Smooth muscle cell (in vitro differentiated cells): ENCODE measurements around the gene CDO1. TPM values are rescaled to one million over a fixed set of nuclear protein-coding genes. Genes with fewer than 3 reads are reported as not detected.
A peak's percentile ranks its signal among the peaks of the same experiment; 100 is the strongest.

ENCODE experiments used
- DNase-seq: peaks from one replicate; lab custom pipeline; 2025; ENCODE audit not compliant: unreplicated experiment; lab: John Stamatoyannopoulos, UW
- H2AFZ ChIP-seq: fragments of 200-600 bp; sonication (generic); 2 replicates; pipeline ENCODE4 v1.6.0; 2016; ENCODE audit warnings: antibody characterized with exemption, low read depth, mild to moderate bottlenecking
- H3F3A ChIP-seq: fragments of 200-600 bp; sonication (generic); 2 replicates; pipeline ENCODE4 v1.6.0; 2017; ENCODE audit warnings: antibody characterized with exemption, low read depth
- H3K27ac ChIP-seq: fragments of 200-600 bp; sonication (generic); 2 replicates; pipeline ENCODE4 v1.5.1; 2016; ENCODE audit warnings: low read depth, mild to moderate bottlenecking
- H3K27me3 ChIP-seq: fragments of 200-600 bp; sonication (generic); 2 replicates; pipeline ENCODE4 v1.6.1; 2016; ENCODE audit warnings: low read depth, mild to moderate bottlenecking
- H3K36me3 ChIP-seq: fragments of 200-600 bp; sonication (generic); 2 replicates; pipeline ENCODE4 v1.5.1; 2016; ENCODE audit warnings: low read depth
- H3K4me1 ChIP-seq: fragments of 200-600 bp; sonication (generic); 2 replicates; pipeline ENCODE4 v1.5.1; 2016; ENCODE audit warnings: low read depth
- H3K4me2 ChIP-seq: fragments of 200-600 bp; sonication (generic); 2 replicates; pipeline ENCODE4 v1.6.0; 2016; ENCODE audit warnings: mild to moderate bottlenecking
- H3K4me3 ChIP-seq: fragments of 200-600 bp; sonication (generic); 2 replicates; pipeline ENCODE4 v1.5.1; 2016; ENCODE audit warnings: mild to moderate bottlenecking
- H3K79me2 ChIP-seq: fragments of 200-600 bp; sonication (generic); 2 replicates; pipeline ENCODE4 v1.6.0; 2016; ENCODE audit warnings: low read depth, mild to moderate bottlenecking
- H3K9ac ChIP-seq: fragments of 200-600 bp; sonication (generic); 2 replicates; pipeline ENCODE4 v1.6.0; 2016; ENCODE audit warnings: low read depth
- H3K9me3 ChIP-seq: fragments of 200-600 bp; sonication (generic); replicated peaks from 2 replicates; pipeline ENCODE4 v1.5.1; 2016; ENCODE audit warnings: low read depth
- H4K20me1 ChIP-seq: fragments of 200-600 bp; sonication (generic); 2 replicates; pipeline ENCODE4 v1.6.0; 2016; ENCODE audit warnings: low read depth
- WGBS: methylation state at CpG from one replicate; pipeline ENCODE4 v1.1.7; 2016; ENCODE audit warnings: low lambda C conversion rate; 5-methylcytosine and 5-hydroxymethylcytosine counted together
- polyA plus RNA-seq: library from polyadenylated mRNA; unstranded; fragments of >200 nt; fragmentation: Nextera tagmentation; extraction: Ambion mirVana; gene quantifications from 2 replicates; pipeline ENCODE4 v1.2.1, GENCODE V29; 2016
- total RNA-seq: library from RNA; depleted of rRNA; stranded (reverse); fragments of >200 nt; gene quantifications from 2 replicates; pipeline ENCODE4 v1.2.3, GENCODE V29; 2014
- TF ChIP-seq, protein P1 (sequence below): fragments of 200-600 bp; sonication (generic); IDR thresholded peaks from 2 replicates; pipeline ENCODE4 v1.5.1; 2017; ENCODE audit warnings: borderline replicate concordance, mild to moderate bottlenecking, antibody characterized with exemption; ENCODE audit not compliant: insufficient read depth, poor library complexity, severe bottlenecking

Gene CDO1
- total and polyA plus RNA-seq, 2 experiments from 2014 or later, result 26.3 to 48.4 TPM

DNA sequence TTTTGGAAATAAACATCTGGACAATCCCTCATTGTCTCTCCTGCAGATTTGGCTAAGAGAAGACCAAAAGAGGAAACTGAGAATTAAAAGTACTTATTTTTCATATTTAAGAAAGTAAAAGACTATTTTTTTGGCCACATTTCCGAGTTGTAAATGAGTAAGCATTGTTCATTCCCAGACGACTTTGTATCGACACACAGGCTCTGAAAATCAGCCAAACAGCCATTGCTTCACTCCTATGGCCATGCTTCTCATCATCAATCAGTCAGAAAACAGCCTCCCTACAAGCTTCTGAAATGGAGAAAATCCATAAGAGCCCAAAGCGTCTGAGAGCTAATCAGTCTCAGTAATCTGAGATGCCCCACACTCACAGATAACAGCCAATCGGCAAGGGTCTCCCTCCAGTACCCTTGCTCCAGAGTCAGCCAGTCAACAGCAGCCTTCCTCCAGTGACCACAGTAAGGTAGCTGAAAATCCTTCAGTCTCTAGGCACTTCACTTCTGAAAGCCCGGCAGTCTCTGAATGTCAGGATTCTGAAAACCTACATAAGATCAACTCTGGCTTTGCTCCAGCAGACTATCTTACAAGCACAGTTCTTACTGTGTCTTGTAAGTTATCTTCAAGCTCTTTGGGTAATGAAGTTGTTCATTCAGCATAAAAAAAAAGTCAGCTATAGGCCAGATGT, 30.9 kb downstream of the CDO1 start:
- Histone ChIP-seq H3K4me3 (peak overlapping the region; percentile 23), H3K4me2 (peak overlapping the region; percentile 81), H3K36me3 (no peaks in the 10 kb centered on the region), H3K27ac (peak overlapping the region; percentile 59), H3K9ac (no peak overlapping the region), H3K9me3 (no peaks in the 10 kb centered on the region), H4K20me1 (no peaks in the 10 kb centered on the region), H3K79me2 (no peaks in the 10 kb centered on the region), H3K4me1 (peaks cover 15% of the 10 kb centered on the region), H3K27me3 (no peaks in the 10 kb centered on the region), H3F3A (peaks cover 14% of the 10 kb centered on the region), H2AFZ (peak overlapping the region; percentile 94)
- TF ChIP-seq, protein P1, sequence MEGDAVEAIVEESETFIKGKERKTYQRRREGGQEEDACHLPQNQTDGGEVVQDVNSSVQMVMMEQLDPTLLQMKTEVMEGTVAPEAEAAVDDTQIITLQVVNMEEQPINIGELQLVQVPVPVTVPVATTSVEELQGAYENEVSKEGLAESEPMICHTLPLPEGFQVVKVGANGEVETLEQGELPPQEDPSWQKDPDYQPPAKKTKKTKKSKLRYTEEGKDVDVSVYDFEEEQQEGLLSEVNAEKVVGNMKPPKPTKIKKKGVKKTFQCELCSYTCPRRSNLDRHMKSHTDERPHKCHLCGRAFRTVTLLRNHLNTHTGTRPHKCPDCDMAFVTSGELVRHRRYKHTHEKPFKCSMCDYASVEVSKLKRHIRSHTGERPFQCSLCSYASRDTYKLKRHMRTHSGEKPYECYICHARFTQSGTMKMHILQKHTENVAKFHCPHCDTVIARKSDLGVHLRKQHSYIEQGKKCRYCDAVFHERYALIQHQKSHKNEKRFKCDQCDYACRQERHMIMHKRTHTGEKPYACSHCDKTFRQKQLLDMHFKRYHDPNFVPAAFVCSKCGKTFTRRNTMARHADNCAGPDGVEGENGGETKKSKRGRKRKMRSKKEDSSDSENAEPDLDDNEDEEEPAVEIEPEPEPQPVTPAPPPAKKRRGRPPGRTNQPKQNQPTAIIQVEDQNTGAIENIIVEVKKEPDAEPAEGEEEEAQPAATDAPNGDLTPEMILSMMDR, result no peak
- 18% methylated on average over 6 of the region's 6 CpGs for WGBS
- no peak for DNase-seq

DNA sequence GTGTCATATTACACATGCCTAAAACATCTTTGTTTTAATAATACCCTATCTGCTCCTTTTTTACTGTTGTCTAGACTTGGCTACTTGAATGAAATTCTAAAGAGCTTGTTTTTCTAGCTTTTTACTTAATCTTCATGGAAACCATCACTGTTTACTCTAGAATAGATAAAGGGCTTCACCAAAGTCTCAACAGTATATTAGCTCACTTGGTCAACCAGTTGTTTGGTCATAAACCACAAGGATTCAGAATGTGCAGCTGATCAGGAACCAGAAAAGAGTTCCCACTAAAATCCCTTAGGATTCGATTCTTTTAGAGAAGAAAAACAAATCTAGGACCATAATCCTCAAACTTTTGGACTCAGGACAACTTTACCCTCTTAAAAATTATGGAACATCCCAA, 38.0 kb downstream of the CDO1 start:
- H3K4me1 ChIP-seq, result peaks cover 12% of the 10 kb centered on the region
- H3K79me2 ChIP-seq, result no peaks in the 10 kb centered on the region
- H3K9me3 ChIP-seq, result no peaks in the 10 kb centered on the region
- no peaks in the 10 kb centered on the region for H3K36me3 ChIP-seq
- no peak for DNase-seq
- H3K27ac ChIP-seq, result peak overlapping the region; percentile 94
- H2AFZ ChIP-seq, result no peak overlapping the region
- H3K9ac ChIP-seq, result peak overlapping the region; percentile 30
- WGBS, result 15% methylated on average over 1 of the region's 1 CpG
- H3K4me3 ChIP-seq, result no peak overlapping the region
- H4K20me1 ChIP-seq, result no peaks in the 10 kb centered on the region
- H3F3A ChIP-seq, result peaks cover 13% of the 10 kb centered on the region
- TF ChIP-seq, protein P1, result no peak
- H3K27me3 ChIP-seq, result no peaks in the 10 kb centered on the region
- peak overlapping the region; percentile 74 for H3K4me2 ChIP-seq

DNA sequence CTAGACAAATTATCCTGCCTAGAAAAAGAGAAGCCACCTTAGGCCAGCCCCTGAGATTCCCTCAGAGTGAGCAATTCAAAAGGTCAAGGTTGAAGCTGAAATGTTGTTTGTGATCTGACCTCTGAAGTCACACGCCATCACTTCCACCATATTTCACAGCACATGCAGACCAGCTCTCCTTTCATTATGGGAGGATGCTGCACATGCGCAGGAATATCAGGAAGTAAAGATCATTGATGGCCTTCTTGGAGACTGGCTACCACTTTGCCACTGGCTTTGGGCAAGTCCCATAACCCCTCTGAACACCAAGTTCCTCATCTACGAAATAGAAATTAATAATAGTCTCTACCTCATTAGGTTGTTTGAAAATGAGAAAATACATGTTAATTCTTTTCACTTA, 39.5 kb downstream of the CDO1 start:
- peaks cover 16% of the 10 kb centered on the region for H3F3A ChIP-seq
- DNase-seq, result no peak
- TF ChIP-seq, protein P1, result no peak
- 98% methylated on average over 3 of the region's 3 CpGs for WGBS
- H3K79me2 ChIP-seq, result no peaks in the 10 kb centered on the region
- H4K20me1 ChIP-seq, result no peaks in the 10 kb centered on the region
- H3K4me1 ChIP-seq, result peaks cover 12% of the 10 kb centered on the region
- H3K36me3 ChIP-seq, result no peaks in the 10 kb centered on the region
- no peak overlapping the region for H3K4me3 ChIP-seq
- H3K27me3 ChIP-seq, result no peaks in the 10 kb centered on the region
- no peak overlapping the region for H3K4me2 ChIP-seq
- no peak overlapping the region for H3K27ac ChIP-seq
- H2AFZ ChIP-seq, result no peak overlapping the region
- H3K9me3 ChIP-seq, result no peaks in the 10 kb centered on the region
- H3K9ac ChIP-seq, result no peak overlapping the region

DNA sequence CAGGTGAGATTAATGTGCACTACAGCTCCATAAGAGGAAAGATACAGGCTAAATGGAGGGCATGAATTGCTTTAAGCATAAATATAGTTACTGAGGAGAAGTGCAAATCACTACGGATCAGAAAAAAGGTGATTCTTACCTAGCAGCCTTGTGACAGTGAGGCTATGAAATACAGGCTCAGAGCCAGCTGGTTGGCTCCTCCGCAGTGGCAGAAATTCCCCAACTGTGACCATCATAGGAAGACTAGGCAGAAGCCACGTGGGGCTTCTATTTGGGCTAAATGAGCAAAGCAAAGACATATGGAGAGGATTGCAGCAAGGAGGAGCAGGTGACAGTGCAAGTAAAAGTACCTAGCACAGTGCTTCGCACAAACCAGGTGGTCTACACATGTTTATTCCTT, 40.5 kb downstream of the CDO1 start:
- 79% methylated on average over 4 of the region's 4 CpGs for WGBS
- peaks cover 12% of the 10 kb centered on the region for H3K4me1 ChIP-seq
- H3K4me2 ChIP-seq, result no peak overlapping the region
- no peak overlapping the region for H3K4me3 ChIP-seq
- H3K79me2 ChIP-seq, result no peaks in the 10 kb centered on the region
- H3K27me3 ChIP-seq, result no peaks in the 10 kb centered on the region
- H3K36me3 ChIP-seq, result no peaks in the 10 kb centered on the region
- TF ChIP-seq, protein P1, result no peak
- no peak overlapping the region for H3K9ac ChIP-seq
- H3K27ac ChIP-seq, result no peak overlapping the region
- H2AFZ ChIP-seq, result no peak overlapping the region
- no peak for DNase-seq
- H4K20me1 ChIP-seq, result no peaks in the 10 kb centered on the region
- no peaks in the 10 kb centered on the region for H3K9me3 ChIP-seq
- H3F3A ChIP-seq, result peaks cover 17% of the 10 kb centered on the region
